HL-60 (cell line): ENCODE results near the gene SEZ6.

Source experiments
- DNase-seq, 2 experiments: peaks; one replicate each; pipeline ENCODE4 v3.0.0-alpha.2; 2010 to 2020; ENCODE audit warnings: low read depth in 1 of 2, low spot score in 1 of 2
- H3K27ac ChIP-seq: fragments of 250-450 bp; sonication (Bioruptor Pico); replicated peaks from 2 replicates; pipeline ENCODE4 v1.5.1; 2020; ENCODE audit warnings: mild to moderate bottlenecking, moderate library complexity
- H3K27me3 ChIP-seq: fragments of 250-450 bp; sonication (Bioruptor Pico); 2 replicates; pipeline ENCODE4 v1.5.1; 2021; ENCODE audit warnings: mild to moderate bottlenecking, moderate library complexity; ENCODE audit not compliant: insufficient read depth, poor library complexity, severe bottlenecking
- H3K4me3 ChIP-seq: replicated peaks from 2 replicates; pipeline ENCODE4 v1.5.1; 2011; ENCODE audit warnings: mild to moderate bottlenecking, control low read depth, low read length; ENCODE audit not compliant: insufficient read depth
- GABPA ChIP-seq: IDR thresholded peaks from 2 replicates; pipeline ENCODE4 v1.6.1; 2012; ENCODE audit warnings: low read depth
- POLR2AphosphoS5 ChIP-seq: IDR thresholded peaks from 2 replicates; pipeline ENCODE4 v1.6.1; 2012; ENCODE audit warnings: low read depth
- SPI1 ChIP-seq: IDR thresholded peaks from 2 replicates; pipeline ENCODE4 v1.6.1; 2012; ENCODE audit warnings: low read depth, mild to moderate bottlenecking, borderline replicate concordance
- TF ChIP-seq, protein P1 (sequence below): IDR thresholded peaks from 2 replicates; pipeline ENCODE4 v1.6.1; 2012; ENCODE audit warnings: low read depth; ENCODE audit not compliant: insufficient replicate concordance
- TF ChIP-seq, protein P2 (sequence below): IDR thresholded peaks from one replicate; pipeline ENCODE4 v1.5.1; 2011; ENCODE audit warnings: low read length, control low read depth, inconsistent platforms; ENCODE audit not compliant: insufficient read depth

The SEZ6 gene

DNA sequence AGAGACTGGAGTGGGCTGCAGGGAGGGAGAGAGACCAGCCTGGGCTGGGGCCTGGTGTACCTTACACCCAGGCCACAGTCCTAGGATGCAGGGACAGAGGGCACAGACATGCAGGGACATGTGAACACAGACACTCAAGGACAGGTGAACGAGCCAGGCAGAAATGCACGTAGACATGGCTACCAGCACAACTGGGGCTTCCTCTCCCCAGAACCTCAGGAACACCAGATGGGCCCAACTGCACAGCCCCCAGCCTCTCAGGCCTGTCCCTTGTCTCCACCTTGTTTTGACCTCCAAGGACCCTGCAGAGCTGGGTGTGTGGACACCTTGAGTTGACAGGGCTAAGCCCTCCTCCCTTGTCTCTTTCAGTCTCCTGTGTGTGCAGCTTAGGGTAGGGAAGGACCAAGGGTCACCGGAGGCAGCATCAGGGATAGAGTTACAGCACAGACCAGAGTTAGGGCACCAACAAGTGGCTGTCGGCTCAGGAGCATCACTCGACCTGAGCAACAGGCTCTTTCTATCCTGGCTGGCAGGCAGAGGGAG, 9.2 kb downstream of the SEZ6 start:
- no peak for DNase-seq
- Histone ChIP-seq H3K27ac (no peak overlapping the region), H3K27me3 (no peaks in the 10 kb centered on the region), H3K4me3 (no peak overlapping the region)
- TF ChIP-seq GABPA, result no peak
- no peak for TF ChIP-seq SPI1
- TF ChIP-seq, protein P1, sequence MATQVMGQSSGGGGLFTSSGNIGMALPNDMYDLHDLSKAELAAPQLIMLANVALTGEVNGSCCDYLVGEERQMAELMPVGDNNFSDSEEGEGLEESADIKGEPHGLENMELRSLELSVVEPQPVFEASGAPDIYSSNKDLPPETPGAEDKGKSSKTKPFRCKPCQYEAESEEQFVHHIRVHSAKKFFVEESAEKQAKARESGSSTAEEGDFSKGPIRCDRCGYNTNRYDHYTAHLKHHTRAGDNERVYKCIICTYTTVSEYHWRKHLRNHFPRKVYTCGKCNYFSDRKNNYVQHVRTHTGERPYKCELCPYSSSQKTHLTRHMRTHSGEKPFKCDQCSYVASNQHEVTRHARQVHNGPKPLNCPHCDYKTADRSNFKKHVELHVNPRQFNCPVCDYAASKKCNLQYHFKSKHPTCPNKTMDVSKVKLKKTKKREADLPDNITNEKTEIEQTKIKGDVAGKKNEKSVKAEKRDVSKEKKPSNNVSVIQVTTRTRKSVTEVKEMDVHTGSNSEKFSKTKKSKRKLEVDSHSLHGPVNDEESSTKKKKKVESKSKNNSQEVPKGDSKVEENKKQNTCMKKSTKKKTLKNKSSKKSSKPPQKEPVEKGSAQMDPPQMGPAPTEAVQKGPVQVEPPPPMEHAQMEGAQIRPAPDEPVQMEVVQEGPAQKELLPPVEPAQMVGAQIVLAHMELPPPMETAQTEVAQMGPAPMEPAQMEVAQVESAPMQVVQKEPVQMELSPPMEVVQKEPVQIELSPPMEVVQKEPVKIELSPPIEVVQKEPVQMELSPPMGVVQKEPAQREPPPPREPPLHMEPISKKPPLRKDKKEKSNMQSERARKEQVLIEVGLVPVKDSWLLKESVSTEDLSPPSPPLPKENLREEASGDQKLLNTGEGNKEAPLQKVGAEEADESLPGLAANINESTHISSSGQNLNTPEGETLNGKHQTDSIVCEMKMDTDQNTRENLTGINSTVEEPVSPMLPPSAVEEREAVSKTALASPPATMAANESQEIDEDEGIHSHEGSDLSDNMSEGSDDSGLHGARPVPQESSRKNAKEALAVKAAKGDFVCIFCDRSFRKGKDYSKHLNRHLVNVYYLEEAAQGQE, result no peak
- TF ChIP-seq, protein P2, sequence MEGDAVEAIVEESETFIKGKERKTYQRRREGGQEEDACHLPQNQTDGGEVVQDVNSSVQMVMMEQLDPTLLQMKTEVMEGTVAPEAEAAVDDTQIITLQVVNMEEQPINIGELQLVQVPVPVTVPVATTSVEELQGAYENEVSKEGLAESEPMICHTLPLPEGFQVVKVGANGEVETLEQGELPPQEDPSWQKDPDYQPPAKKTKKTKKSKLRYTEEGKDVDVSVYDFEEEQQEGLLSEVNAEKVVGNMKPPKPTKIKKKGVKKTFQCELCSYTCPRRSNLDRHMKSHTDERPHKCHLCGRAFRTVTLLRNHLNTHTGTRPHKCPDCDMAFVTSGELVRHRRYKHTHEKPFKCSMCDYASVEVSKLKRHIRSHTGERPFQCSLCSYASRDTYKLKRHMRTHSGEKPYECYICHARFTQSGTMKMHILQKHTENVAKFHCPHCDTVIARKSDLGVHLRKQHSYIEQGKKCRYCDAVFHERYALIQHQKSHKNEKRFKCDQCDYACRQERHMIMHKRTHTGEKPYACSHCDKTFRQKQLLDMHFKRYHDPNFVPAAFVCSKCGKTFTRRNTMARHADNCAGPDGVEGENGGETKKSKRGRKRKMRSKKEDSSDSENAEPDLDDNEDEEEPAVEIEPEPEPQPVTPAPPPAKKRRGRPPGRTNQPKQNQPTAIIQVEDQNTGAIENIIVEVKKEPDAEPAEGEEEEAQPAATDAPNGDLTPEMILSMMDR, result no peak
- no peak for TF ChIP-seq POLR2AphosphoS5

DNA sequence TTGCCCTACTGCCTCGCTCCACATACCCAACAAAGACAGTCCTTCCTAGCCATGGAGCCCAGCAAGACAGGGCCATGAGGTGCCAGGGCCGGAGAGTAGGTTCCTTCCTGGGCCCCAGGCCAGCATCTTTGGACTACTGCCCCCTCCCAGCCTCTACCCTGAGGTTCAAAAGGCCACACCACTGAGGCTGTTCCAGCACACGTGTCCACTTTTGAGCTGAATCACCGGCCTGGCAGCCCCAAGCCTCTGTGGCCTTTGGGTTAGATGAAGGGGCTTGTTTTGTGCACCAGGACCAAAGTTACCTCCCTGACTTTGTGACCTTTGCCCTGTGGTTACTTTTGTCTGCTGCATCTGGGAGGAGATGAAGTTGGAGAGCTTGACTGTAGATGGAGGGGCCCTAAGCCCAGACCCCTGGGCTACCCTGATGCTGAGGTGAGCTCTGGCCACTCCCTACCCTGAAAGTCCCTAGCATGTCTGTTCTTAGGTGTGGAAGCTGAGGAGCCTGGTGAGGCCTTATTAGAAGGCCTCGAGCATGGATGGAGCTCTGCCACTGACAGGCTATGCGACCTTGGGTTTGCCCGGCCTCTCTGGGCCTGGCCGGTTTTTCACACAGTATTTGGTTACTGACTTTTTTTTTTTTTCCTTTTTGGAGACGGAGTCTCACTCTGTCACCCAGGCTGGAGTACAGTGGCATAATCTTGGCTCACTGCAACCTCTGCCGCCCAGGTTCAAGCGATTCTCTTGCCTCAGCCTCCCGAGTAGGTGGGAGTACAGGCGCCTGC, 12.0 kb downstream of the SEZ6 start:
- no peak overlapping the region for H3K4me3 ChIP-seq
- TF ChIP-seq GABPA (no peak), POLR2AphosphoS5 (no peak), SPI1 (no peak)
- TF ChIP-seq, protein P2, result no peak
- TF ChIP-seq, protein P1, result no peak
- H3K27me3 ChIP-seq, result no peaks in the 10 kb centered on the region
- DNase-seq, result no peak
- H3K27ac ChIP-seq, result no peak overlapping the region

DNA sequence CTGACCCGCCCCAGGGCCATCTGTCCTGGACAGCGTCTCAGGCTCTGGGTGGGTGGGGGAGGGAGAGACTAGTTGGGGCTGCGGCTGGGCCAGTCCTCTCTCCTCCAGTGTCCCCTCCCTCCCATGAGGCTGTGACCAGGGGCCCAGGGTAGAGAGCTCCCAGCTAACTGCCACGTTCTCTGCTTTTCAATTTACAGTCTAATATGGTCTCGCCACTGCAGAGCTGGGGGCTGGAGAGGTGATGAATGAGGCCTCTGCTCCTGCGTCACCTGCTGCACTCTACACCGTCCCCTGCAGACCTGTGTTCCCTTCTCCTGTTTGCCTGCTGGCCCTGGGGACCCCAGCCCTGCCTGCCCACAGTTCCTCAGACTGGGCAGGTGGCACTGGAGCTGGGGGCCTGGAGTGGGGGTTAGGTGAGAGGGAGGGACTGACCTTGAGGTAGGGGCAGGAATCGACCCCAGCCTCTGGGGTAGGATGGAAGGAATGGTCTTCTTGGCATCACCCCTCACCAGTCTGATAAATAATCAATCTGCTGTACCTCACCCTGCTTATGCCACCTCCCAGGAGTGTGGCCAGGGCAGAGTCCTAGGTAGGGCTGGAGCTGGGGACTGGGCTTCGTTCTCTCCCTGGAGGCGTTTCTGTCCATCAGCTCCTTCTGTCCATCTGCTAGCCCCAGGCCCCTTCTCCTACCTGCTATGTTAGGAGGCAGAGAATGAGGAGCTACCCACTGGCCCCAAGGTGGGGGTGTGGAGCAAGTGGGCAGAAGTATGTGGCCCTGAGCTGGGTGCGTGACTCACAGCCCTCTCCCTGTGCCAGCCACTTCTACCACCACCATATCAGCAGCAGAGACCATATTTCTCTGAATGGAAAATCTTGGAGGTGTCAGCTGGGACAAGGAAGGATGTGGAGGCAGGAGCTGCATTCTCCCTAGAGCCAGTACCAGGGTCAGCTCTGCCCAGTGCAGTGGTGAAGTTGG, 12.9 kb downstream of the SEZ6 start:
- Histone ChIP-seq H3K4me3 (no peak overlapping the region), H3K27ac (no peak overlapping the region), H3K27me3 (no peaks in the 10 kb centered on the region)
- DNase-seq, result no peak
- TF ChIP-seq GABPA (no peak), SPI1 (no peak), POLR2AphosphoS5 (no peak)
- TF ChIP-seq, protein P1, result no peak
- TF ChIP-seq, protein P2, result no peak
